Measurements from ENCODE around the gene SLC5A2. TPM values are rescaled to one million over a fixed set of nuclear protein-coding genes. Genes with fewer than 3 reads are reported as not detected.

The SLC5A2 gene
- total RNA-seq, 2 donors from 2014 or later = not detected

GRCh38 chr16:31474173-31474714, 8.7 kb upstream of the SLC5A2 start:
- H3K27ac ChIP-seq = peak overlapping the region in 1 of 2 donors; percentile 39
- no peak for DNase-seq (ENCODE audit: low spot score)
- TF ChIP-seq, protein P1, sequence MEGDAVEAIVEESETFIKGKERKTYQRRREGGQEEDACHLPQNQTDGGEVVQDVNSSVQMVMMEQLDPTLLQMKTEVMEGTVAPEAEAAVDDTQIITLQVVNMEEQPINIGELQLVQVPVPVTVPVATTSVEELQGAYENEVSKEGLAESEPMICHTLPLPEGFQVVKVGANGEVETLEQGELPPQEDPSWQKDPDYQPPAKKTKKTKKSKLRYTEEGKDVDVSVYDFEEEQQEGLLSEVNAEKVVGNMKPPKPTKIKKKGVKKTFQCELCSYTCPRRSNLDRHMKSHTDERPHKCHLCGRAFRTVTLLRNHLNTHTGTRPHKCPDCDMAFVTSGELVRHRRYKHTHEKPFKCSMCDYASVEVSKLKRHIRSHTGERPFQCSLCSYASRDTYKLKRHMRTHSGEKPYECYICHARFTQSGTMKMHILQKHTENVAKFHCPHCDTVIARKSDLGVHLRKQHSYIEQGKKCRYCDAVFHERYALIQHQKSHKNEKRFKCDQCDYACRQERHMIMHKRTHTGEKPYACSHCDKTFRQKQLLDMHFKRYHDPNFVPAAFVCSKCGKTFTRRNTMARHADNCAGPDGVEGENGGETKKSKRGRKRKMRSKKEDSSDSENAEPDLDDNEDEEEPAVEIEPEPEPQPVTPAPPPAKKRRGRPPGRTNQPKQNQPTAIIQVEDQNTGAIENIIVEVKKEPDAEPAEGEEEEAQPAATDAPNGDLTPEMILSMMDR (IDR thresholded peaks at IDR 0.05) = no peak
- peaks cover 52% of the 10 kb centered on the region for H3K36me3 ChIP-seq
- peaks cover 3 to 25% of the 10 kb centered on the region in 2 donors for H3K4me1 ChIP-seq
- no peaks in the 10 kb centered on the region for H3K27me3 ChIP-seq
- H3K9me3 ChIP-seq = no peaks in the 10 kb centered on the region
- H3K4me3 ChIP-seq = no peak overlapping the region

DNA sequence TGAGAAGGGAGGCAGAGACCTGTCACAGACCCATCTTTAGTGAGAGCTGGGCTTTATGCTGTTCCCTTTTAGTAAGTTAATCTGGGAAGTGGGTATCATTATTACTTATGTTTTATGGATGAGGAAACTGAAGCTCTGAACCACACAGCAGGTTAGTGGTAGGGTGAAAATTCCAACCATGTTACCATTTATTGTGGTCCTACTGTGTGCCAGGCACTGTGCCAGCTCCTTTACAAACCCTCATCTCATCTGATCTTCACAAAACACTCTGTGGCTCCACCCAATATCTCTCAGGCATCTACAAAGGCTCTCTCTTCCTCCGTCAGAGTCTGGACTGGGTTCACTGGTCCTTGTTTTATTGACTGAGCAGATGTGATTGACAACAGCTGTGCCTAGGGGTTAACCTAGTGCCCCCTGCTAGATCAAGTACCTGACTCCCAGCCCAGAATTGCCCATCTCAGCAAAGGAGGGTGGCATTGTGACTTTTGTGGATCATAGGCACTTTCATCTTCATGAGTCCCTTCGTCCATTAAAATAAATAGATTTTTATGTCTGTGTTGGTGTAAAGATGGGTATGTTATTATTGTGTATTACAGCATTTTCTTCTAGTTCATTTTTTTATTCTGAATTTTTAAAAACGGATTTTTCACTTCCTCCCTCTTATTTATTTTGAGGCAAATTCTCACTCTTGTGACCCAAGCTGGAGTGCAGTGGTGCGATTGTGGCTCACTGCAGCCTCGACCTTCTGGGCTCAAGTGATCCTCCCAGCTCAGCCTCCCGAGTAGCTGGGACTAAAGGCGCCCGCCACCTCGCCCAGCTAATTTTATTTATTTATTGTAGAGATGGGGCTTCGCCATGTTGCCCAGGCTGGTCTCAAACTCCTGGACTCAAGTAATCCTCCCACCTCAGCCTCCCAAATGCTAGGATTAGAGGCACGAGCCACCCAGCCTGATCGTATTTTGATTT, 7.9 kb upstream of the SLC5A2 start:
- Histone ChIP-seq H3K36me3 (peaks cover 52% of the 10 kb centered on the region), H3K4me1 (peaks cover 3 to 30% of the 10 kb centered on the region in 2 donors), H3K9me3 (no peaks in the 10 kb centered on the region), H3K27ac (peak overlapping the region in 1 of 2 donors; percentile 39), H3K27me3 (no peaks in the 10 kb centered on the region), H3K4me3 (no peak overlapping the region)
- TF ChIP-seq, protein P1 (IDR thresholded peaks at IDR 0.05) = no peak
- DNase-seq (ENCODE audit: low spot score) = no peak

DNA sequence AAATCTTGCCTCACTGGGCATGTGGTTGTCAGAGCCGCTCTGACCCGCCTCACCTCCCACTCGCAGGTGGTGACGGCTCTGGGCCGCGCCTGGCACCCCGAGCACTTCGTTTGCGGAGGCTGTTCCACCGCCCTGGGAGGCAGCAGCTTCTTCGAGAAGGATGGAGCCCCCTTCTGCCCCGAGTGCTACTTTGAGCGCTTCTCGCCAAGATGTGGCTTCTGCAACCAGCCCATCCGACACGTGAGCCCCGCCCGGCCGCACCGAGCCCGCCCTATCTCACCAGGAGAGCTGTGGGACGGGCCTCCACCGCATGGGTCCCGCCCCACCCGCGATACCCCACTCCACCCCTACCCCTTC, 7.0 kb upstream of the SLC5A2 start:
- peaks cover 52% of the 10 kb centered on the region for H3K36me3 ChIP-seq
- H3K27ac ChIP-seq = no peak overlapping the region
- no peak overlapping the region for H3K4me3 ChIP-seq
- peaks cover 3 to 37% of the 10 kb centered on the region in 2 donors for H3K4me1 ChIP-seq
- no peaks in the 10 kb centered on the region for H3K27me3 ChIP-seq
- no peak for DNase-seq (ENCODE audit: low spot score)
- TF ChIP-seq, protein P1 (IDR thresholded peaks at IDR 0.05) = no peak
- no peaks in the 10 kb centered on the region for H3K9me3 ChIP-seq

- Histone ChIP-seq H3K4me3 (peak overlapping the region in 1 of 2 donors; percentile 26), H3K36me3 (peaks cover 52% of the 10 kb centered on the region), H3K9me3 (no peaks in the 10 kb centered on the region), H3K27me3 (no peaks in the 10 kb centered on the region), H3K4me1 (peaks cover 0 to 34% of the 10 kb centered on the region in 2 donors), H3K27ac (no peak overlapping the region)
- TF ChIP-seq, protein P1 (IDR thresholded peaks at IDR 0.05) = no peak
- DNase-seq (ENCODE audit: low spot score) = no peak
Observed at GRCh38 chr16:31476303-31477219, 6.4 kb upstream of the SLC5A2 start.

Measured in right atrium auricular region (tissue), 2 donors.